ENCODE data around the gene FAIM2.

Gene FAIM2

GRCh38 chr12:49939707-49940106, 36.0 kb upstream of the FAIM2 start:
- DNase-seq (ENCODE audit: low read depth in 1 of 2, low spot score in 1 of 2), result no peak
- H3K4me3 ChIP-seq (replicated peaks; ENCODE audit: insufficient read depth, low read length), result no peak overlapping the region

GRCh38 chr12:49939307-49939706, 35.6 kb upstream of the FAIM2 start:
- Histone ChIP-seq H3K27me3 (ENCODE audit: insufficient read depth, poor library complexity, severe bottlenecking) (no peaks in the 10 kb centered on the region), H3K27ac (replicated peaks) (no peak overlapping the region), H3K4me3 (replicated peaks; ENCODE audit: insufficient read depth, low read length) (no peak overlapping the region)
- TF ChIP-seq GABPA (IDR thresholded peaks at IDR 0.05; ENCODE audit: low read depth), result no peak
- no peak for TF ChIP-seq SPI1 (IDR thresholded peaks at IDR 0.05; ENCODE audit: borderline replicate concordance, low read depth)
- no peak for DNase-seq (ENCODE audit: low read depth in 1 of 2, low spot score in 1 of 2)

More at GRCh38 chr12:49939707-49940106, 36.0 kb upstream of the FAIM2 start:
- Histone ChIP-seq H3K27ac (replicated peaks) (no peak overlapping the region), H3K27me3 (ENCODE audit: insufficient read depth, poor library complexity, severe bottlenecking) (no peaks in the 10 kb centered on the region)
- TF ChIP-seq, protein P1, sequence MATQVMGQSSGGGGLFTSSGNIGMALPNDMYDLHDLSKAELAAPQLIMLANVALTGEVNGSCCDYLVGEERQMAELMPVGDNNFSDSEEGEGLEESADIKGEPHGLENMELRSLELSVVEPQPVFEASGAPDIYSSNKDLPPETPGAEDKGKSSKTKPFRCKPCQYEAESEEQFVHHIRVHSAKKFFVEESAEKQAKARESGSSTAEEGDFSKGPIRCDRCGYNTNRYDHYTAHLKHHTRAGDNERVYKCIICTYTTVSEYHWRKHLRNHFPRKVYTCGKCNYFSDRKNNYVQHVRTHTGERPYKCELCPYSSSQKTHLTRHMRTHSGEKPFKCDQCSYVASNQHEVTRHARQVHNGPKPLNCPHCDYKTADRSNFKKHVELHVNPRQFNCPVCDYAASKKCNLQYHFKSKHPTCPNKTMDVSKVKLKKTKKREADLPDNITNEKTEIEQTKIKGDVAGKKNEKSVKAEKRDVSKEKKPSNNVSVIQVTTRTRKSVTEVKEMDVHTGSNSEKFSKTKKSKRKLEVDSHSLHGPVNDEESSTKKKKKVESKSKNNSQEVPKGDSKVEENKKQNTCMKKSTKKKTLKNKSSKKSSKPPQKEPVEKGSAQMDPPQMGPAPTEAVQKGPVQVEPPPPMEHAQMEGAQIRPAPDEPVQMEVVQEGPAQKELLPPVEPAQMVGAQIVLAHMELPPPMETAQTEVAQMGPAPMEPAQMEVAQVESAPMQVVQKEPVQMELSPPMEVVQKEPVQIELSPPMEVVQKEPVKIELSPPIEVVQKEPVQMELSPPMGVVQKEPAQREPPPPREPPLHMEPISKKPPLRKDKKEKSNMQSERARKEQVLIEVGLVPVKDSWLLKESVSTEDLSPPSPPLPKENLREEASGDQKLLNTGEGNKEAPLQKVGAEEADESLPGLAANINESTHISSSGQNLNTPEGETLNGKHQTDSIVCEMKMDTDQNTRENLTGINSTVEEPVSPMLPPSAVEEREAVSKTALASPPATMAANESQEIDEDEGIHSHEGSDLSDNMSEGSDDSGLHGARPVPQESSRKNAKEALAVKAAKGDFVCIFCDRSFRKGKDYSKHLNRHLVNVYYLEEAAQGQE (IDR thresholded peaks at IDR 0.05; ENCODE audit: insufficient replicate concordance, low read depth), result no peak
- no peak for TF ChIP-seq SPI1 (IDR thresholded peaks at IDR 0.05; ENCODE audit: borderline replicate concordance, low read depth)
- no peak for TF ChIP-seq POLR2AphosphoS5 (IDR thresholded peaks at IDR 0.05; ENCODE audit: low read depth)
- TF ChIP-seq, protein P2, sequence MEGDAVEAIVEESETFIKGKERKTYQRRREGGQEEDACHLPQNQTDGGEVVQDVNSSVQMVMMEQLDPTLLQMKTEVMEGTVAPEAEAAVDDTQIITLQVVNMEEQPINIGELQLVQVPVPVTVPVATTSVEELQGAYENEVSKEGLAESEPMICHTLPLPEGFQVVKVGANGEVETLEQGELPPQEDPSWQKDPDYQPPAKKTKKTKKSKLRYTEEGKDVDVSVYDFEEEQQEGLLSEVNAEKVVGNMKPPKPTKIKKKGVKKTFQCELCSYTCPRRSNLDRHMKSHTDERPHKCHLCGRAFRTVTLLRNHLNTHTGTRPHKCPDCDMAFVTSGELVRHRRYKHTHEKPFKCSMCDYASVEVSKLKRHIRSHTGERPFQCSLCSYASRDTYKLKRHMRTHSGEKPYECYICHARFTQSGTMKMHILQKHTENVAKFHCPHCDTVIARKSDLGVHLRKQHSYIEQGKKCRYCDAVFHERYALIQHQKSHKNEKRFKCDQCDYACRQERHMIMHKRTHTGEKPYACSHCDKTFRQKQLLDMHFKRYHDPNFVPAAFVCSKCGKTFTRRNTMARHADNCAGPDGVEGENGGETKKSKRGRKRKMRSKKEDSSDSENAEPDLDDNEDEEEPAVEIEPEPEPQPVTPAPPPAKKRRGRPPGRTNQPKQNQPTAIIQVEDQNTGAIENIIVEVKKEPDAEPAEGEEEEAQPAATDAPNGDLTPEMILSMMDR (IDR thresholded peaks at IDR 0.05; ENCODE audit: insufficient read depth, low read length), result no peak
- TF ChIP-seq GABPA (IDR thresholded peaks at IDR 0.05; ENCODE audit: low read depth), result no peak

DNA sequence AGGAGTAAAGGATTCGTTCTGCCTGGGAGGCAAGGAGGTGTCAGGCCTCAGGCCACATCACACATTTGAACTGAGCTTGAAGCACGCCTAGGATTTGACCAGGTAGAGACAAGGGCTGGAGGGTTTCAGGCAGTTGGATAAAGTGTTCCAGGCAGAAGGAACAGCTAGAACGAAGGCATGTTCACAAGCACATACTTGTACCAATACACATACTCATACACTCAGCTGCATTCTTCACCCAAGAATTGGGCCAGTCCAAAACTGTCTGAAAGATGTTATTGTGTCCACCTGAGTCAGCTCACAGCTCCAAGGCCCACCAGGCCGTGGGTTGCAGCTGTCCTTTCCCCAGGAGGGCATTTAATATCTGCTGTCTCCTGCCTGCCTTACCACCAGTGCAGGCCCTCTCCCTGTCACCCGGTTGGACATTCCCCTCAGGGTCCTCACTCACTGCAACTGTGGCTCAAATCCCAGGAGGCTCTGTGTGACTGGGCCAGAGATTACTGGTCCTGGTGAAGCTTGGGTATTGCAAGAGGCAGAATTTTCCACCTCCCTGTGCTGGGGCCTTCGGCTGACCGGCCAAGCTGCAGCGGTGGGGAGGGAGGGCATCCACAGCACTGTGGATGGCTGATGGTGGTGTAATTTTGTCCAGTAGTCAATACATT, 34.1 kb upstream of the FAIM2 start:
- Histone ChIP-seq H3K27me3 (ENCODE audit: insufficient read depth, poor library complexity, severe bottlenecking) (no peaks in the 10 kb centered on the region), H3K27ac (replicated peaks) (no peak overlapping the region), H3K4me3 (replicated peaks; ENCODE audit: insufficient read depth, low read length) (no peak overlapping the region)
- TF ChIP-seq, protein P1 (IDR thresholded peaks at IDR 0.05; ENCODE audit: insufficient replicate concordance, low read depth), result no peak
- TF ChIP-seq SPI1 (IDR thresholded peaks at IDR 0.05; ENCODE audit: borderline replicate concordance, low read depth) (no peak), GABPA (IDR thresholded peaks at IDR 0.05; ENCODE audit: low read depth) (no peak), POLR2AphosphoS5 (IDR thresholded peaks at IDR 0.05; ENCODE audit: low read depth) (no peak)
- TF ChIP-seq, protein P2 (IDR thresholded peaks at IDR 0.05; ENCODE audit: insufficient read depth, low read length), result no peak
- no peak for DNase-seq (ENCODE audit: low read depth in 1 of 2, low spot score in 1 of 2)

DNA sequence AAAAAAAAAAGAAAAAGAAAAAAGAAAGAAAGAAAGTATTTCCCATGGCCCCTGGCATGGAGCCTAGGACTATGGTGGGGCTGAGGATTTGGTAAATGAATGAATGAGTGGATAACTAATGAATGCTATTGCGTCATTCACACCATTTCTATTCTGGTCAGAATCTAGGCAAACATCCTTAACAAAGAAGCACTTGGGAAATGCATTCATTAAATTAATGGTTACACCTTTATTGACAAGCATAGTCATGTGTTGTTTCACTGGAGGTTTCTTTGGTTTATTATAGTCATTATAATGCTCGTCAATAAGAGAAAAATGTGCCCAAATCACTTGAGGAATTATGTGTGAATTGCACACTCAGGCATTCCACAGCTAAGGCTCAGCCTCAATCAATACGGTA, 33.2 kb upstream of the FAIM2 start:
- DNase-seq (ENCODE audit: low read depth in 1 of 2, low spot score in 1 of 2), result no peak
- Histone ChIP-seq H3K27me3 (ENCODE audit: insufficient read depth, poor library complexity, severe bottlenecking) (no peaks in the 10 kb centered on the region), H3K27ac (replicated peaks) (no peak overlapping the region), H3K4me3 (replicated peaks; ENCODE audit: insufficient read depth, low read length) (no peak overlapping the region)
- TF ChIP-seq, protein P2 (IDR thresholded peaks at IDR 0.05; ENCODE audit: insufficient read depth, low read length), result no peak
- no peak for TF ChIP-seq GABPA (IDR thresholded peaks at IDR 0.05; ENCODE audit: low read depth)
- TF ChIP-seq, protein P1 (IDR thresholded peaks at IDR 0.05; ENCODE audit: insufficient replicate concordance, low read depth), result no peak
- TF ChIP-seq POLR2AphosphoS5 (IDR thresholded peaks at IDR 0.05; ENCODE audit: low read depth), result no peak
- TF ChIP-seq SPI1 (IDR thresholded peaks at IDR 0.05; ENCODE audit: borderline replicate concordance, low read depth), result no peak
